ENCODE data around the gene KRT77.
"Not testable (repeated sequence)": the region's sequence is repeated elsewhere in the genome, so short reads cannot be mapped to it uniquely, and the experiment has no call there.

KRT77 gene

DNA sequence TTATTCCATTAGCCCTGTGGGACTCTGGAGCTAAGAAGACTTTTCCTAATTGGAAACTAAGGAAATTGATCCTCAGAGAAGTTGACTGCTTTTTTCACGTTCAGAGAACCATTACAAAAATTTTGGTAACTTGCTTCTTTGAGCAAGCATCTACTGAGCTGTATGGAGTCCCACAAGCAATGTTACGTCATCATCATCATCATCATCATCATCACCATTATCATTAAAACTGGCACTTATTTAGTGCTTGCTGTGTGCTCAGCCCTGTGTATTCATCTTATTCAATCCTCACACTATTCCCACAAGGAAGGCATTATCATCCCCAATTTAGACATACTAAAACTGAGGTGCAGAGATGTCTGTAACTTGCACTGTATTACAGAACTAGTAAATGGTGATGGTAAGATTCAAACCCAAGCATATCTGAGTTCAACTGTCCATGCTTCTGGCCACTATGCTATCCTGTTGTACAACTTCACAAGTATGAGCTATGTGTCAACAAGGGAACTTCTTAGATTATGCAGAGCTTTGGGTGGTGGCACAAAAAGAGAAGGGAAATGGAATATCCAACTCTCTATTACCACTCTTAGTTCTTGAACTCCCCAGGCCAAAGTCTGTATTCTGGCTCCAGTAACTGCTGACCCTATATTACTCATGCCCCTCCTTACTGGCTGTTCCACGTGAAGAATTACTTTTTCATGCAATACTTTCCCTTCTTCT, 29.5 kb downstream of the KRT77 start:
- no peak for DNase-seq

DNA sequence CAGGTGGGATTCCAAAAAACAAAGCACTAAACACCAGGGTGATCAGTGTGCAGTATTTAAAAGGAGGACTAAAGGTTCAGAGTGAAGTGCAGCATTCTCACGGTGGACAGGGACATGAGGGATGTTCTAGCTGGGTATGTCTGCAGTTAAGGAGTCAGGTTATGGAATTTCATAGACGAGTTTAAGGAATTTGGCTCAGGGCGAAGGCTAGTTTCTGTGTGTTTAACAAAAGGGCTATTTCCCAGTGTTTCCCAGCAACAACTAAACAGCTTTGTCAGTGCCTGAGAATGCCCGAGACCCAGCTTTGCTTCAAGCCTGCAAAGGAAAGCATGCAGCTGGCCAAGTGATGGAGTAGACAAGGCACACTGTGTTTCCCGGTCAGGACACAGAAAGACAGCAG, 30.1 kb downstream of the KRT77 start:
- no peak for DNase-seq

DNA sequence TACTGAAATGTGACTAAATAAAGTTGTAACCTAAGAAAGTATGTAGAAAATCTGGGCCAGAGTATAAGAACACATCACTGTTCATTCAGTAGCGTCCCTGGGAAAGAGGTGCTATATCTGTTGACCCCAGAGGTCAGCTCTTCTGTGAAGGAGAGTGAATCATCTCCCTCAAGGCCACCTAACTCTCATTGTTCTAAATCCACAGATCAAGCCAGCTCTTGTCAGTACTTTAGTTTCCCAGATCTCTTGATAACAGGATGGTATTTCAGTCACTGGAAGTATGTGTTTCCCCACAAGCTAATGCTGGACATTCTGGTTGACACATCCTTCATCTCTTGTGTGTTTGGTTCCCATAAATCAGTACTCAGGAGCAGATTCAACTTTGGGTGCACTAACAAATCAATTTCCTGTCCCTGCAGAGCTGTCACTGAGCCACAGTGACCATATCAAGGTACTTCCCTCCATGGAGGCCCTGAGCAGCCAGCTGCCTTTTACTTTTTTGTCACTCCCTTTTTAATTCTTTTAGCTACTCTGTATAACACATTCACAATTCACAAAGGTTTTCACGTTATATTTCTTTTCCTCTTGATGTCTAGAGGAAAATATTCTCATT, 30.9 kb downstream of the KRT77 start:
- DNase-seq = no peak

DNA sequence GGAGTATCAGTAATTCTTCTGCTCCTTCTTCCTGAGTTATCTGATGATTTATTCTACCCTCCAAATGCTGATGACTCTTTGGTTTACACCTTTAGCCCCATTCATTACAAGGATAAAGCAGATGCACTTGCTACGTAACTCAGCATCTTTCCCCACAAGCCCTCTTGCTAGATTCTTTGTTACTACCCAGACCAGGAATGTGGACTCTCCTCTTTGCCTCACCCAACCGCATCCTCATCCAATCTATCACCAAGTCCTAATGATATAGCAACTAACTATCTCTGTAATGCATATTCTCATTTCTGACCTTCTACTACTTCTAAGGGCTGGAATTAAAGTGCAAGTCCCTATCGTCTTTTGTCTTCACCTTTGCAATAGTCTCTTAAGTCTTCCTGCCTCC, 32.4 kb downstream of the KRT77 start:
- no peak for DNase-seq

DNA sequence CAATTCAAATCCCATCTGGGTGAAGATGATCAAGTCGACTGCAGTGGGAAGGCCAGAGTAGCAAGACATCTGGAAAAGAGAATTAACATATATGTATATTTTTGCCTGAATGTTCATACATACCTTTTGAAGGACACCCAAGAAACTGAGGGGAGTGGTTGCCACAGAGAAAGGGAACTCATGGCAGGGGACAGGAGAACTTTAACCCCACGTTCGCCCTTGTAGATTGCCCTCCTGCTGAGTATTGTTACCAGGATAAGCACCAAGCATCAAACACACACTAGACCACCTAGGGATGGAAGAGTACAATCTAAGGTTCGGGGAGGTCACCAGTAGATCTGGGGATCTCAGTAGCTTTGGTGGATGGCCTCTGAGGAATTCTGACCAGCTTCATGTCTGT, 32.8 kb downstream of the KRT77 start:
- DNase-seq = no peak

DNA sequence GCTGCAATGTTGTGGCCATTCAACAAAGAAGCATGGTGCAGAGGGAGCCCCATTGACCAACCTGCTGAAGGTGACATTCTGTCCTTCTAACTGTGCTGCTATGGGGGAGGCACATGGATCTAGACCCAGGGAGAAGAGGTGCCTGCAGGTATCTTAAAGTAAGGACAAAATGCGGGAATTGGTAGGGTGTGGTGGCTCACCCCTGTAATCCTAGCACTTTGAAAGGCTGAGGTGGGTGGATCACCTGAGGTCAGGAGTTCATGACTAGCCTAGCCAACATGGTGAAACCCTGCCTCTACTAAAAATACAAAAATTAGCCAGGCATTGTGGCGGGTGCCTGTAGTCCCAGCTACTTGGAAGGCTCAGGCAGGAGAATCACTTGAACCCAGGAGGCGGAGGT, 33.4 kb downstream of the KRT77 start:
- DNase-seq = not testable (repeated sequence)

DNA sequence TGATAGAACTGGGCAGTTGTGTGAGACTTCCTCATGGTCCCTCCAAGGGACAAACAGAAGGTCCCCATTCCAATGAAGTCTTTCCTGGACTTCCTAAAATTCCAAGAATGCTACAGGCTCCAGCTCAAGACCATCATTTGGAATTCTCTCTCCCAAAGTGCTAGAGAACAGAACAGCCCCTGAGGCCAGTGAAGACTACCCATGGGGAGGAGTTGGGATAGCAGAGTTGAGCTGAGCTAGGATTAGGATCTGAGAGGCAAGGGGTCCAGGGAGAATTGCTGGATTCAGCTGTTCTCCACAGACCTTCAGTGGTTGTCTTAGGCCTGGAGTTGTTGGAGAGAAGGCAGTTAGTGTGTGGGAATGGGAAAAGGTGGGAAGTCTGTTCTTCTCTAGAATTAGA, 33.9 kb downstream of the KRT77 start:
- no peak for DNase-seq

DNA sequence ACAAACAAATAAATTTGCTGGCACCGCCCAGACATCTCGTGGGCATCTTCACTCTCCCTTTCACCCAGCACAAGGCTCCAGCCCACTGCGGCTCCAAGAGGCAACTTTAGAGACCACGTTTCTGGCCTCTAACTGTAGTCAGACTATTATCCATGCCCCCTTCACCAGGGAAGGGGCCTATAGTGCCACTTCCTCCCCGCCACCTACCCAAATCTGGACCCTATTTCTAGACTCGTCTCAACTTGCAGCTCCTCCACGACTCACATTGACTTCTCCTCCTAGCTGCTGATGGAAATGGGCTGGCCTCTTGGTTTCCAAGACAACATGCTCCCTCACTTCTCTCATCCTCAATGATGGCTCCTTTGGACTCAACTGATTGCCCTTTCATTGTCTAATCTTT, 35.4 kb downstream of the KRT77 start:
- no peak for DNase-seq

DNA sequence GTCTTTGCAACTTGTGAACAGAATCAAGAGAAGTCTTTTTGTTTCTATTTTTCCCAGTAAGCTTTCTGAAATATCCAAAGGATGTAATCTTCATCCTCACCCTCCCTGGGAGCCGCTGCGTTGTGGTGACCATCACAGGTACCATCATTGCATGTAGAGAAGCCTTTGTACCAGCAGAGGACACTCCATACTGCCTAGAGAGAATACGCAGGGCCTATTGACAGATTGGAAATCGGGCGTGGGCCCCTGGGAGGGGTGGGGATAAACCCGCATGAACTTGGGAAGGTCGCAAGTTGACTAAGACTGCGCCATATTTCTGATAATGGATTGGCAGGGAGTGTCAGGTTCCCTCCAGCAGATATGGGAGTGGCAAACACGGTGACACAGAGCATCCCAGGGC, 35.8 kb downstream of the KRT77 start:
- no peak for DNase-seq

DNA sequence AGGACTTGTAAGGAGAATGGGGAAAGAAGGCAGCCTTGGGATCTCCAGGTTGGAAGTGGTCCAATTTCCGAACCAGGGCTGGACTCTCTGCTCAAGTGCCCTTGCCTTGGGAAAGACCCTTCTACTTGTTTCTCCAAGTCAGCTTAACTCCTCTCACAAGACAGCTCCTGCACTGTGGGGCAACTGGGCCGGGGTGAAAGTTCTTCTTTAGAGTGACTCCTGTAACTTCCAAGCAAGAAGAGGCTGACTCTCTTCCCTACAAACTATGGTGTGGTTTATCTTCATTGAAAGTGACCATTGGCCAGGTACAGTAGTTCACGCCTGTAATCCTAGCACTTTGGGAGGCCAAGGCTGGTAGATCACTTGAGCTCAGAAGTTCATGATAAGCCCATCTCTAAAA, 36.9 kb downstream of the KRT77 start:
- DNase-seq = no peak

DNA sequence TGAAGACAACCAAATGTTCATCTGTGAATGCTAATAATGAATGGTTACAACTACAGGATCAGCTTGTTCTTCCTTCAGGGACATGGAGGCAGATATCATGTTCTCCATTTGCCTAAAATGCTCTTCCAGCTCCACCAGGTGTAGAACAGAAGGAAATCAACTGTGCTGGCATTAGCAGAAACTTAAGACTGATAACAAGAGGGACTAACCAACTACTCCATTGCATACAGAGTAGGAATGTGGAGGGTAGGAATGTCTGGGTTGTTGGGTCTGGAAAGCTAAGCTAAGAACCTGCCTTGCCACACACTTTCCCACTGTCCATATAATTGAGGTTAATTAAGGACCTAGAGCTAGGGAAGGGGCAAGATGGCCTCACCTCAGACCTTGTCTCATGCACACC, 39.9 kb downstream of the KRT77 start:
- no peak for DNase-seq

DNA sequence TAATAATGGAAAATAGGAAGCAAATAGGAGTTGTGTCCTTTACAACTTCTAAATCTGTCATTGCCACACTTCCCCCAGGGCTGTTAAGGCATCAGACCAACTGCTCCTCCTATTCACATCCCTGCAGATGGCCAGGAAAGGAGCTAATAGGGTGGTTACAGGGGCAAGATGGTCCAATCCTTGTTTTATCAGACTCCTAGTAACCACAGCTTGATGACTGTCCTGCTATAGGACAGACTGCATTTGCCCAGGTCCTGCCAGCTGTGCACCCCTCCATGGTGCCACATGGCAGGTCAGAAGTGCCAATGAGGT, 40.5 kb downstream of the KRT77 start:
- no peak for DNase-seq

DNA sequence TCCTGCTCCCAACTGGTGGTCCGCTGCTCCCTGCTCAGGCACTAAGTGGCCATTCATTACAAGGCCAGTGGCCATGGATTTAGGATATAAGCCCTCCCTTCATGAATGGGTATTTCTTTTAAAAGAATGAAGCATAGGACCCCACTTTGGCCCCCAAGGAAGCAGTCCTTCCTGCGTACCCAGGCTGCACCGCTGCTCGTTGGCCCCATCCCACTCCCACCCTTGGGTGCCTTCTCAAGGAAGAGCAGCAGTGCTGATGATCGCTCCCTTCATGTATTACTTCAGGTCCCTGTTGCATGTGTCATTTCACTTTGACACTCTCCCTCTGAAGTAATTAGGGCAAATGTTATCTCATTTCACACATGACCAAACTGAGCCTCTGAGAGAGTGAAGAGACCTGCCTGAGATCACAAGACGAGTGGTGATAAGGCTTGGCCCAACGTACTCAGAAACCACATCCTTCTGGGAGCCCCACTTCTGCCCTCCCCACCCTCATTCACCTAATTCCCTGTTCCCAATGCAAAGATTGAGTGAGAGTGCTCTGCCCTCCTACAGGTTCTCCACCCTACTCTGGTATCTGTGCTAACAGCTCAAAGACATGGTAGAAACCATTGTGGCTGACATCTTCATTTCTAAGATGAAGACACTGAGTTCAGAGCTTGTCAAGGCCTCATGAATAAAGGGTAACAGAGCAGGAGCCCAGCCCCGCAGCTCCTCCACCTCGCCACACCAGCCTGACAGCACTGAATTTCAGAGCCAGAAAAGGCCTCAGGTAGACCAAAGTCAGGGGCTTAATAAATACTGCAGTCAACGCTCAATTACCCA, 41.0 kb downstream of the KRT77 start:
- no peak for DNase-seq

DNA sequence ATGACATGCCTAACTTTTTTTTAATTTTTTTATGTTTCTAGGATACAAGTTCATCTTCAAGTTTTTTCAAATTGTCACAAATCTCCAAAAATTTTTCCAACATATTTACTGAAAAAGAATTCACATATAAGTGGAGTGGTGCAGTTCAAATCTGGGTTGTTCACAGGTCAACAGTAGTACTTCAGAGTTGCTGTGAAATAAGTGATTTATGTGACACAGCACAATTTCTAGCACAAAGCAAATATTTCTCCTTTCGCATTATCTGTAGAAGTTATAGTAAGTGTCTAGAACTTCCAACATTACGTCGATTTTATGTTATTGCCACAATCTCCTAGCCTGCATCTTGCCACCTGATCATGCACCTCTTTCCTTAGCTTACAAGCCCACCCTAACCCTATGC, 41.7 kb downstream of the KRT77 start:
- no peak for DNase-seq

DNA sequence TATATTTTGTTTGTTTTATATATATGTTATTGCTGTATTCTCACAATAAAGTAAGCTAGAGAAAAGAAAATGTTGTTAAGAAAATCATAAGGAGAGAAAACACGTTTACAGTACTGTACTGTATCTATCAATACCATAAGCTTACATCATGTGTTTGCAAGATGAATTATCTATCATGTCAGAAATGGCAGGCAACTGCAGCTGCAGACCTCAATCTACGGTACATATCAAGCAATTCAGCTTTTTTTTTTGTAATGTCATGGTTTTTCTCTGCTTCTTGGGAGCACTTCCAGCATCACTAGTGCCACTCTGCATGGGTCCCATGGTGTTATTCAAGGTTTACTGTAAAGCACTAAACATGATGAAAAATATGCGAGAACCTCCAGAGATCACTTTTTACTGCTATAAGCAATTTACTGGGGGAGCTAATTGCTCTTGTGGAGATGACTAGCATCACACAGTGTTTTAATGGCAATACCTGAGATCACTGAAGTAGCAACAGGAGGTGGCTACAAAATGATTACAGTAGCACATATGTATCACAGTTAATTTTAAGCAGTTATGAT, 42.3 kb downstream of the KRT77 start:
- no peak for DNase-seq

DNA sequence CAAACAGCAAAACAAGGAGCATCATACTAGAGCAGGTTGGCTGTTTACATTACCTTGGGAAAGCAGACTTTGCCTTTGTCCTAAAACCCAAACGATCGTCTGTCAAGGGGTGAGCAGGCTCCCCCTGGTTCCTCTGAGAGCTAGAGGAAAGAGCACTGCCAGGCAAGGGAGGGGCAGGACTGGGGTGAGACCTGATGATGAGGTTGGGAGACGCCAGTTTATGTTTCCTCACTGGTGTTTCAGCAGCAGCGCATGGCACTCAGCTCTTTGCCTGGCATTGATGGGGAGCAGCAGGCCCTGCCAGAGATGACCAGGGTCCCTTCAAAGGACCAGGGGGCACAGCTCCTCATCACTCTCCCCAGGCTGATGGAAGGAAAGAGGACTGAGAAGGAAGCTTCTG, 43.4 kb downstream of the KRT77 start:
- DNase-seq = no peak

DNA sequence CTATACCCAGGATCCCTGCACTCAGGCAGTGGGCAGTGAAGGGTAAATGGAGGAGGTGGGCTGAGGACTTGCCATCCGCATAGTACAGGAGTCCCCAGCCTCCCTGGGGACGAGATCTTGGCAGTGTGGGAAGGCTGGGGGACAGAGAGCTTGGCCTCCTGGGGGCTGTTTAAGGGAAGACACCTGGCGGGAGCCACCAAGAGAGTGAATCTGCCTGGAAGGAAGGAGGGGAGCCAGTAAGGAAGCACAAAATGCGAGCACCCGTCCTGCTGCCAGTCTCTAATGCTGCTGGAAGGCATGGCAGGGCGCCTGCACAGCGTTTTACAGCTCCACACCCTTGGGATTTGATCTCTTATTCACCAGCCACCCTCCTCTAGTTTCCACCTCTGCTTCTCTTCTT, 43.9 kb downstream of the KRT77 start:
- no peak for DNase-seq

DNA sequence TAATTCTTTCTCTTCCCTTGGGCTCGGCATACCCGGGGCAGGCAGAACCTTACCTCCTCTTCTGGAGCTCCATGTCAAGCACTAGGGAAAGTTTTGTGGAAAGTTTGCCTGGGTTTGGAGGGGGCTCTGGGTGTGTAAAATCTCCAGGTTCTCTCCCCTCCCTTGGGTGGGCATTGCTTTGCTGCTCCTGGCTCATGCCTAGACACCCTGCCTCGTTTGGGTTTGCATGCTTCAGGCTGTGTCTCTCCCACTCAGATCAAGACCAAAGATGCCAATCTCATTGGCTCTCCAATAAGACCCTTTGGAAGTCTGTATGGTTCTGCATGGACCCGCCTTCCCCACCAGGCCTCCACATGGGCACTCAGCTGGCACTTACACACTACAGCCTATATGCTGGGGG, 45.1 kb downstream of the KRT77 start:
- no peak for DNase-seq

DNA sequence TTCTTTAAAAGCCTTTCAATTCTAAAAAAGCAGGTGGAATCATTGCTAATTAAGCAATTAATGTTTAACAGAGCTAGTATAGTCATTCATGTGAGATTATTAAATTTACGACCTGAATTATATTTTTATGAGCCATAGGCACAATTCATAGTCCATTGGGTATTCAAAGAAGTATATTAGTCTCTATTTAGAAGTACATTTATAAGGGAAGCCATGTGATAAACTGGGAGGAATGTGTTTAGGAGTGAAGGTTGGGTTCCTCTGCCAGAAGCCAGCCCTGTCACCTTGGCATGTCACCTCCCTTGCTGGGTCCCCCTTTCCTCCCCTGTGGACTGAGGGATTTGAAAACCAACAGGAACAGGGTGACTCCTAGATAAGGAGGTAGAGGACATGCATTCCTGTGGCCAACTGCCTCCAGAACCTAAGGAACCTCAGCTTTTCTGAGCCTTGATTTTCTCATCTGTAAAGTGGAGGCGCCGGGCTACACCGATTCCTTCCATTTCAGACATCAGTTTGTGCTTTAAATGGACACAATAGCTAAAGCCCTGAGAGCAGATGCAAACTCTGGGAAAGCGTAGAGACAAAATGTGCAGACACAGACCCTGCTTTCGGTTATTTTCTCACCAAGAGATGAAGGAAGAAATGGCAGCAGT, 45.9 kb downstream of the KRT77 start:
- no peak for DNase-seq

DNA sequence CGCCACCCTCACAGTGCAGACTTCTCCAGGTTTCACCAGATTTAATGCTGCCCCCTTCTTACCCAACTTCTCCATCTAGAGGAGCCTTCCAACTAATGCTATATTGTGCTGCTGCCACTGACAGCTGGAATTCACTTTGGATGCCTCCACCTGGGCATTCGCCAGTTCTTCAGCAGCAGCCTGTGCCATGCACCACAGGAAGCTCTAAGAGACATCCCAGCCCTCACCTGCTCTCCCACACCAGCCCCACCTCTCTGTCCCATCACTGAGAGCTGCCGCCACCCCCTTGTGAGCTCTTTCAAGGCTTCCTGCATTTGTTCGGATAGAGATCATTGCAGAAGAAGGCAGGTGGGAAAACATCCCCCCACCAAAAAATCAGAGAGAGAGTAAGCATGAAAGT, 46.7 kb downstream of the KRT77 start:
- DNase-seq = no peak

DNA sequence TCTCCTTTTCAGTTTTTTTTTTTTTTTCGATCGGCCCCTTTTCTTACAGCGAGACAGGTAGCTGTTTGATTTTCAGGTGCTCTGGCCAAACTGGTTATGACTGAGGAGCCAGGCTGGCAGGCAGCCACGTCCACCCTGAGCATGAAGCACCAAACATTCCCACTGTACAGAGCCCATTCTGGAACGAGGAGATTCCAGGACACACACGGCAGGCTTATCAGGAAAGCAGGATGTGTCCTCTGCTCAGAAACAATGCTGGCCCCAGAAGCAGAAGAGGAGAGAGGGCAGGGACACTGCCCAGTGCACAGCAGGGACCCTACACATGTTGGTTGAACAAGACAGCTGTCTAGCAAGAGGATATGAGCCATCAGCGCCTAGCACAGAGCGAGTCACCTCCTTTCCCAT, 47.6 kb downstream of the KRT77 start:
- no peak for DNase-seq

DNA sequence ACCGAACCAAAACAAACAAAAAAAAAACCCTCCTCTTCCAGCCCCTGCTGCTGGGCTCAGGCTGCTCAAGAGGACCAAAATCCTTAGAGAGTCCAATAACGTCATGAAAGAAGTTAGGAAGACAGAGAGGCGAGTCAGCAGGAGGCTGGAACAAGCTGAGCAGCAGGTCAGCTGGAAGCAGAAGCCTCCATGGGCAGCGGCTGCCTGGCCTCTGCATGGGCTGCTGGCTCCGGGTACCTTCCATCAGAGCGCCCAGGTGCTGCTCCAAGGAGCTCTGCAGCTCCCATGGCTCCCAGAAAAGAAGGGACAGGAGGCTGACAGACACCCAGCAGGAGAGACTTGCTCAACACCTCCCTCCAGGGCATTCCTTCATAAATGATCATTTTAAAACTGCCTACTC, 48.1 kb downstream of the KRT77 start:
- no peak for DNase-seq

DNA sequence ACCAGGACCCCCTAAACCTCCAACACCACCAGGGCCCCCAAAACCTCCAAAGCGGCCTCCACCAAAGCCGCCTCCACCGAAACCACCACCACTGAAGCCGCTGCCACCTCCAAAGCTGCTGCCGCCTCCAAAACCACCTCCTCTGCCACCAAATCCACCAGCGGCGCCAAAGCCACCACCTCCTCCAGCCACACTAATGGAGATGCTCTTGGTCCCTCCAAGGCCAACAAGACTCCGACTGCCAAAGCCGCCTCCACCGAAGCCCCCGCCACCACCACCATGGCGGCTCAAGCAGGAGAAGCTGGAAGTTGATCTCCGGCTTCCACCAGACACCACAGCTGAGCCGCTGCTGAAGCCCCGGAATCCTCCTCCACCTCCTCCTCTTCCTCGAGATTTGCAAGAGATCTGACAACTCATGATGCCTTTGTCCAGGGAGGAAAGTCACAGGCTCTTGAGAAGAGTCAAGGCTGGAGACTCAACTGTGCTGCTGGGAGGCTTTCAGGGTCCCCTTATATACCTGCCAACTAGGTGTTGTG, 51.5 kb downstream of the KRT77 start, which contains the start of gene KRT2:
Gene KRT2, minus strand, starts transcription at position 486 of the 536 bp plus-strand sequence. Its CDS starts 69 bp downstream, at position 417.
- no peak for DNase-seq
